GM12892 (cell line): ENCODE measurements around the gene UNC5A.

Experiments used
- POLR2A ChIP-seq: IDR thresholded peaks from 2 replicates; pipeline ENCODE4 v1.6.1; 2011; ENCODE audit warnings: low read depth, low read length, control low read depth
- POLR2AphosphoS5 ChIP-seq: IDR thresholded peaks from 2 replicates; pipeline ENCODE4 v1.6.1; 2011; ENCODE audit warnings: low read depth, low read length, control low read depth

DNA sequence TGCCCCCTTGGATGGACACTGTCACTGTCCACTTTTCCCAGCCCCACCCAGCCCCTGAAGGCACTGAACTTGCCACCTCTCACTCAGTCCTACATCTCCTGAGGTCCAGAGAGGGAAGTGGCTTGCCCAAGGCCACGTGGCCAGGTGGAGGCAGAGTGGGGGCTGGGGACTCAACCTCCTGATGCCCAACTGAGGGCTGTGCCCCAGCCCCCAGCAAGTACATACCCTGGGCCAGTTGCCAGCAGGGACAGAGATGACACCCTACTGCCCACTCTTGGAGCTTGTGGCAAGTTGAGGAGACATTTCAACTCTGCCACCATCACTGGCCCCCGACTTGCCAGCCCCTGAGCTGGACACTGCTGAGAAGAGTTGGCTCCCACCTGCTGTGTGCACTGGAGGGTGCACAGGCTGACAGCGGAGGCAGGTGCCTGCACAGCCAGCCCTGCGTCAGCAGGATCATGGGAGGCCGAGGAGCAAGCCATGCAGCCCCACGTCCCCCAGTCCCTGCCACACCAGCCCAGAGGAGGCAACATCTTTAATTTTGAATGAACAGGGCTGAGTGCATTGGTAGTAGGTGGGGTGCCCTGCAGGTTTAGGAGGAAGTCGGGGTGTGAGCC lies 39.4 kb downstream of the UNC5A start:
- no peak for TF ChIP-seq POLR2AphosphoS5
- TF ChIP-seq POLR2A: no peak
